ENCODE data around the gene ROCK2.

The ROCK2 gene

GRCh38 chr2:11227595-11227994, 116.8 kb downstream of the ROCK2 start:
- no peak overlapping the region for H3K27ac ChIP-seq
- TF ChIP-seq CTCF (IDR thresholded peaks at IDR 0.05) (no peak), ZFX (IDR thresholded peaks at IDR 0.05; ENCODE audit: borderline replicate concordance) (no peak)

DNA sequence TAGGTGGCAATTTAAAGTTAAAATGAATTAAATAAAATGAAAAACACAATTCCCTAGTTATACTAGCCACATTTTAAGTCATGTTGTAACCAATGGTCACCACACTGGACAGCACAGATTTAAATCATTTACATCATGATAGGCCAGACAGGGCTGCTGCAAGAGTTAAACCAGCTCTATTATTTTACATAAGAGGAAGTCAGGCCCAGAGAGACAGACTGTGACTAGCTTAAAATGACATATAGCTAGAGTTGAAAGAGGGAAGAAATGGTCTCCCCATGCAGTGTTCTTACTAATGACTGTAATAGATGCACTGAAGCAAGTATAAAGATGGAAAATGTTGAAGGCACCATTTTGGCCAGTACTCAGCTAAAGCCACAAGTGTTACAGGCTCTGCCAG, 119.5 kb downstream of the ROCK2 start:
- no peak overlapping the region for H3K27ac ChIP-seq
- TF ChIP-seq ZFX (IDR thresholded peaks at IDR 0.05; ENCODE audit: borderline replicate concordance) (no peak), CTCF (IDR thresholded peaks at IDR 0.05) (no peak)

- H3K27ac ChIP-seq = no peak overlapping the region
- TF ChIP-seq ZFX (IDR thresholded peaks at IDR 0.05; ENCODE audit: borderline replicate concordance) (no peak), CTCF (IDR thresholded peaks at IDR 0.05) (no peak)
These were observed 121.6 kb downstream of the ROCK2 start for GRCh38 chr2:11222845-11223244.

DNA sequence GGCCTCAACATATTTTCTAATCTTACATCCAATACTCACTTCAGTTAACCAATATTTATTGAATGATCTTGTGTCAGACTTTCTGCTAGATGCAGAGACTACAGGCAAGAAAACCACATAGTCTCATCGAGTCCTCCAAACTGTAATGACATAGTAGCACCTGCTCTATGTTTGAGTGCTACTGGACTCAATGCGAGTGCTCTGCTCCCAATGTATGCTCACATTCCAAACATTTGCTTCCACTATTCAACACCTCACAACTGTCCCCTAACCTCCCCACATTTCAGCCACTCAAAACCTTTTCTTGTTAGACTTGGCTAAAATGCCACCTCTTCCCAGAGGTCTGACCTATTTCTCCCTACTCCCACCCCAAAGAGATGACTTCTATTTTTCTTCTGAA, 124.0 kb downstream of the ROCK2 start:
- no peak overlapping the region for H3K27ac ChIP-seq
- TF ChIP-seq CTCF (IDR thresholded peaks at IDR 0.05) = no peak
- no peak for TF ChIP-seq ZFX (IDR thresholded peaks at IDR 0.05; ENCODE audit: borderline replicate concordance)

- no peak for TF ChIP-seq ZFX (IDR thresholded peaks at IDR 0.05; ENCODE audit: borderline replicate concordance)
- no peak for TF ChIP-seq CTCF (IDR thresholded peaks at IDR 0.05)
- no peak overlapping the region for H3K27ac ChIP-seq
These were observed 129.0 kb downstream of the ROCK2 start for GRCh38 chr2:11215407-11215806.

GRCh38 chr2:11214770-11215169, 129.7 kb downstream of the ROCK2 start:
- TF ChIP-seq ZFX (IDR thresholded peaks at IDR 0.05; ENCODE audit: borderline replicate concordance) (no peak), CTCF (IDR thresholded peaks at IDR 0.05) (no peak)
- no peak overlapping the region for H3K27ac ChIP-seq

GRCh38 chr2:11213975-11214374, 130.5 kb downstream of the ROCK2 start:
- TF ChIP-seq CTCF (IDR thresholded peaks at IDR 0.05) (no peak), ZFX (IDR thresholded peaks at IDR 0.05; ENCODE audit: borderline replicate concordance) (no peak)
- no peak overlapping the region for H3K27ac ChIP-seq
